GM12878 (cell line): ENCODE data around the gene CCDC27. TPM values are rescaled to one million over a fixed set of nuclear protein-coding genes. Genes with fewer than 3 reads are reported as not detected.

Experiments
- ATAC-seq: fragments of 200-7000 bp; cut with Tn5 transposase; 3 replicates; pipeline ENCODE4 v1.9.1; 2020; ENCODE audit warnings: mild to moderate bottlenecking, moderate library complexity
- BruUV-seq: library from RNA; stranded (reverse); fragments of 400-500 nt; replicated peaks from 2 replicates; lab custom pipeline; 2021; lab: Mats Ljungman, UMichigan
- CTCF ChIA-PET: fragments of 300-600 bp; sonication (Branson Sonifier 250); formaldehyde crosslinking; extraction: SDS; loops from one replicate; lab custom pipeline; 2021; ENCODE audit warnings: inconsistent platforms; lab: Yijun Ruan, JAX
- POLR2A ChIA-PET: fragments of 350-600 bp; formaldehyde crosslinking; extraction: SDS; loops from one replicate; lab custom pipeline; 2021; ENCODE audit warnings: inconsistent platforms; lab: Charles Lee
- RAD21 ChIA-PET: fragments of 300-600 bp; sonication (Branson Sonifier 250); formaldehyde crosslinking; loops from one replicate; lab custom pipeline; 2023; ENCODE audit warnings: antibody characterized with exemption; ENCODE audit not compliant: unreplicated experiment; lab: Charles Lee
- SMC1A ChIA-PET: fragments of 300-600 bp; sonication (Branson Sonifier 250); formaldehyde crosslinking; loops from one replicate; lab custom pipeline; 2023; ENCODE audit not compliant: unreplicated experiment, uncharacterized antibody; lab: Charles Lee
- DNase-seq: peaks from one replicate; pipeline ENCODE4 v3.0.0-alpha.2; 2011; ENCODE audit warnings: low read depth, low spot score
- FAIRE-seq: peaks from 3 replicates; lab custom pipeline; 2011; peaks lifted over from hg19 to GRCh38; lab: Jason Lieb, UNC
- H2AFZ ChIP-seq: 2 replicates; pipeline ENCODE4 v1.6.0; 2011; ENCODE audit warnings: low read depth, low read length, control low read depth; ENCODE audit not compliant: control insufficient read depth
- H3K27ac ChIP-seq: 2 replicates; pipeline ENCODE4 v1.5.1; 2011; ENCODE audit warnings: control low read depth; ENCODE audit not compliant: control insufficient read depth, insufficient read depth
- H3K27me3 ChIP-seq, 2 experiments: replicated peaks in 1 of 2; 2 replicates each; pipeline versions ENCODE4 v1.6.0 to v1.6.1; 2011; ENCODE audit warnings: low read length in 1 of 2; ENCODE audit not compliant: control insufficient read depth in 2 of 2, insufficient read depth in 2 of 2
- H3K36me3 ChIP-seq, 2 experiments: 2 replicates each; pipeline ENCODE4 v1.5.1; 2011; ENCODE audit warnings: low read length in 1 of 2; ENCODE audit not compliant: control insufficient read depth in 2 of 2, insufficient read depth in 2 of 2
- H3K4me1 ChIP-seq: 2 replicates; pipeline ENCODE4 v1.6.1; 2011; ENCODE audit warnings: mild to moderate bottlenecking, low read length, moderate library complexity, mixed read lengths; ENCODE audit not compliant: control insufficient read depth, insufficient read depth
- H3K4me2 ChIP-seq: 2 replicates; pipeline ENCODE4 v1.6.0; 2011; ENCODE audit warnings: control low read depth; ENCODE audit not compliant: control insufficient read depth, insufficient read depth
- H3K4me3 ChIP-seq: fragments of 200-600 bp; sonication (generic); 2 replicates; pipeline ENCODE4 v1.5.1; 2016
- H3K79me2 ChIP-seq: 2 replicates; pipeline ENCODE4 v1.6.0; 2011; ENCODE audit warnings: low read length; ENCODE audit not compliant: control insufficient read depth, insufficient read depth
- H3K9ac ChIP-seq: 2 replicates; pipeline ENCODE4 v1.8.0; 2011; ENCODE audit warnings: low read length, control low read depth, mixed read lengths; ENCODE audit not compliant: control insufficient read depth, insufficient read depth
- H3K9me3 ChIP-seq: replicated peaks from 3 replicates; pipeline ENCODE4 v1.5.1; 2011; ENCODE audit warnings: mild to moderate bottlenecking, low read length; ENCODE audit not compliant: control insufficient read depth, insufficient read depth
- H4K20me1 ChIP-seq: 2 replicates; pipeline ENCODE4 v1.6.0; 2011; ENCODE audit not compliant: control insufficient read depth, insufficient read depth
- BCL11A ChIP-seq: IDR thresholded peaks from 2 replicates; pipeline ENCODE4 v1.6.1; 2011; ENCODE audit warnings: low read depth, low read length
- CBX3 ChIP-seq: fragments of 200-600 bp; sonication (generic); IDR thresholded peaks from 2 replicates; pipeline ENCODE4 v1.6.1; 2016; ENCODE audit warnings: low read depth, borderline replicate concordance
- CTCF ChIP-seq, 3 experiments: IDR thresholded peaks in 2 of 3; conservative IDR thresholded peaks in 1 of 3; 2 replicates each; pipeline ENCODE4 v1.5.1; 2011; ENCODE audit warnings: low read depth in 3 of 3, low read length in 3 of 3, mild to moderate bottlenecking in 3 of 3, control low read depth in 2 of 3, moderate library complexity in 2 of 3, inconsistent platforms in 1 of 3, mixed read lengths in 1 of 3; ENCODE audit not compliant: control insufficient read depth in 2 of 3, insufficient read depth in 1 of 3; ENCODE audit errors: extremely low read depth in 1 of 3
- HDAC2 ChIP-seq: fragments of 200-600 bp; sonication (generic); IDR thresholded peaks from 2 replicates; pipeline ENCODE4 v1.6.1; 2017
- HSF1 ChIP-seq: fragments of 150-350 bp; IDR thresholded peaks from 2 replicates; pipeline ENCODE4 v1.6.1; 2014; ENCODE audit warnings: mild to moderate bottlenecking, low read depth, low read length
- JUNB ChIP-seq: IDR thresholded peaks from 2 replicates; pipeline ENCODE4 v1.6.1; 2016; ENCODE audit warnings: antibody characterized with exemption, mild to moderate bottlenecking
- MLLT1 ChIP-seq: fragments of 450-650 bp; IDR thresholded peaks from 2 replicates; pipeline ENCODE4 v1.6.1; 2016; ENCODE audit warnings: mild to moderate bottlenecking
- MTA2 ChIP-seq: fragments of 450-650 bp; IDR thresholded peaks from 2 replicates; pipeline ENCODE4 v1.6.1; 2016; ENCODE audit warnings: low read depth, mild to moderate bottlenecking, moderate library complexity
- MYB ChIP-seq: fragments of 150-350 bp; IDR thresholded peaks from 2 replicates; pipeline ENCODE4 v1.6.1; 2014; ENCODE audit warnings: mild to moderate bottlenecking, low read depth, low read length, borderline replicate concordance
- NFYB ChIP-seq: IDR thresholded peaks from 2 replicates; pipeline ENCODE4 v1.6.1; 2011; ENCODE audit warnings: low read depth, mild to moderate bottlenecking, low read length, improper control_type of control experiment, moderate library complexity; ENCODE audit not compliant: insufficient read depth
- PRDM15 ChIP-seq: fragments of 450-650 bp; formaldehyde crosslinking; IDR thresholded peaks from 2 replicates; pipeline ENCODE4 v1.4.0; 2020; ENCODE audit warnings: mild to moderate bottlenecking, moderate library complexity
- RAD21 ChIP-seq: IDR thresholded peaks from 2 replicates; pipeline ENCODE4 v1.6.1; 2011; ENCODE audit warnings: mild to moderate bottlenecking, low read depth, low read length, moderate library complexity; ENCODE audit not compliant: insufficient read depth
- SMAD1 ChIP-seq: fragments of 450-650 bp; IDR thresholded peaks from 2 replicates; pipeline ENCODE4 v1.6.1; 2018; ENCODE audit warnings: mild to moderate bottlenecking, low read depth; ENCODE audit not compliant: partially characterized antibody
- SREBF1 ChIP-seq: IDR thresholded peaks from 2 replicates; pipeline ENCODE4 v1.6.1; 2012; ENCODE audit warnings: mild to moderate bottlenecking, low read length
- STAT3 ChIP-seq: IDR thresholded peaks from 2 replicates; pipeline ENCODE4 v1.6.1; 2011; ENCODE audit warnings: low read depth, low read length, improper control_type of control experiment
- TCF7 ChIP-seq: IDR thresholded peaks from 2 replicates; pipeline ENCODE4 v1.6.1; 2014; ENCODE audit warnings: antibody characterized with exemption, borderline replicate concordance
- ZZZ3 ChIP-seq: IDR thresholded peaks from 2 replicates; pipeline ENCODE4 v1.6.1; 2011; ENCODE audit warnings: low read depth; ENCODE audit not compliant: control insufficient read depth, insufficient read length
- WGBS: methylation state at CpG from one replicate; pipeline ENCODE4 v1.1.6; 2016; ENCODE audit warnings: low lambda C conversion rate; ENCODE audit not compliant: insufficient replicate concordance, insufficient coverage; ENCODE audit errors: missing lambda C conversion rate; 5-methylcytosine and 5-hydroxymethylcytosine counted together
- in situ Hi-C: fragments of 300-500 bp; cut with MboI; formaldehyde crosslinking; loops from 9 replicates; pipeline ENCODE4 v1.14.3; 2018; ENCODE audit warnings: mixed read lengths
- intact Hi-C: fragments of 100-400 bp; cut with micrococcal nuclease; formaldehyde crosslinking; loops from one replicate; pipeline ENCODE4 v1.14.2; 2022; ENCODE audit not compliant: unreplicated experiment
- polyA plus RNA-seq, 11 experiments: library from polyadenylated mRNA; depleted of rRNA in 4 of 11; unstranded in 6 of 11; stranded (reverse) in 5 of 11; fragments of >200 nt; fragmentation: Nextera tagmentation in 4 of 11; fragmentation: Illumina TruSeq in 1 of 11; extraction: Ambion mirVana in 4 of 11; extraction: Trizol in 1 of 11; gene quantifications; 1 replicate in 1 of 11; 2 replicates in 10 of 11; pipeline versions ENCODE4 v1.2.1 to v1.2.3, GENCODE V29; 2011 to 2016; ENCODE audit warnings: inconsistent platforms in 2 of 11, missing spikeins in 2 of 11, low read depth in 1 of 11
- total RNA-seq, 4 experiments: library from RNA; depleted of rRNA in 3 of 4; stranded (reverse); fragments of >200 nt in 3 of 4; fragmentation: Illumina TruSeq in 1 of 4; extraction: Trizol in 1 of 4; gene quantifications; 2 replicates each; pipeline versions ENCODE4 v1.2.1 to v1.2.3, GENCODE V29; 2013 to 2021

CCDC27 gene
- total and polyA plus RNA-seq, 10 of the 15 experiments (the other 5 are each of a cell fraction or from before 2014, with no cell fraction given), result 0.05 TPM; not detected in 9

- Histone ChIP-seq H3K4me1 (peaks cover 11% of the 10 kb centered on the region), H2AFZ (no peak overlapping the region), H3K4me3 (no peak overlapping the region), H3K27me3 (no peaks in the 10 kb centered on the region), H3K9me3 (no peaks in the 10 kb centered on the region), H3K36me3 (peaks cover 9 to 15% of the 10 kb centered on the region in 2 experiments; a peak in 3 of 4 replicates), H3K9ac (no peak overlapping the region), H3K27ac (no peak overlapping the region), H4K20me1 (no peaks in the 10 kb centered on the region), H3K4me2 (no peak overlapping the region), H3K79me2 (no peaks in the 10 kb centered on the region)
- RAD21 ChIA-PET, result no interaction called here
- 86% methylated on average over 10 of the region's 10 CpGs for WGBS
- CTCF ChIA-PET, result interaction anchor here (1.6 kb wide), 1 partner anchor 15 kb away, joined by 3 read pairs; no protein-coding TSS in a partner anchor
- BruUV-seq, result no TSS peak
- intact Hi-C loops, result no loop called here
- ATAC-seq, result no peak
- POLR2A ChIA-PET, result no interaction called here
- in situ Hi-C loops, result no loop called here
- FAIRE-seq, result no peak
- SMC1A ChIA-PET, result no interaction called here
- DNase-seq, result no peak
- TF ChIP-seq MYB (no peak), JUNB (no peak), NFYB (no peak), CTCF (IDR thresholded peaks at IDR 0.05 in 2 of 3, conservative IDR thresholded peaks at IDR 0.05 in 1 of 3; ENCODE audit: control insufficient read depth in 2 of 3, extremely low read depth in 1 of 3, insufficient read depth in 1 of 3, low read depth in 3 of 3, low read length in 3 of 3) (no peak), MTA2 (no peak), SMAD1 (no peak), HDAC2 (no peak), RAD21 (no peak), MLLT1 (no peak), STAT3 (no peak), SREBF1 (no peak), TCF7 (no peak), HSF1 (no peak), PRDM15 (no peak), CBX3 (no peak), BCL11A (no peak), ZZZ3 (no peak)
Observed at GRCh38 chr1:3777078-3777547, 24.9 kb downstream of the CCDC27 start.
